Tibial nerve (tissue), 4 donors: ENCODE data around the gene CMIP. TPM values are rescaled to one million over a fixed set of nuclear protein-coding genes. Genes with fewer than 3 reads are reported as not detected.
A peak's percentile ranks its signal among the peaks of the same experiment; 100 is the strongest.

Source experiments
- DNase-seq, 2 donors: peaks; one replicate each; pipeline ENCODE4 v3.0.0-alpha.2; 2019; ENCODE audit warnings: low spot score in 2 of 2
- H3K27ac ChIP-seq, 4 donors: fragments of 200-600 bp; sonication (generic) in 3 of 4; one replicate each; pipeline ENCODE4 v1.5.1; 2017 to 2019; ENCODE audit warnings: mild to moderate bottlenecking in 1 of 4
- H3K27me3 ChIP-seq, 2 donors: fragments of 200-600 bp; sonication (generic) in 1 of 2; one replicate each; pipeline versions ENCODE4 v1.5.1 to v1.6.0; 2017 to 2019
- H3K36me3 ChIP-seq, 3 donors: fragments of 200-600 bp; sonication (generic); one replicate each; pipeline ENCODE4 v1.5.1; 2018 to 2019
- H3K4me1 ChIP-seq, 4 donors: fragments of 200-600 bp; sonication (generic) in 3 of 4; one replicate each; pipeline ENCODE4 v1.5.1; 2017 to 2019
- H3K4me3 ChIP-seq, 4 donors: fragments of 200-600 bp; sonication (generic) in 3 of 4; one replicate each; pipeline ENCODE4 v1.5.1; 2017 to 2019; ENCODE audit warnings: mild to moderate bottlenecking in 1 of 4, moderate library complexity in 1 of 4
- H3K9me3 ChIP-seq, 4 donors: fragments of 200-600 bp; sonication (generic) in 3 of 4; one replicate each; pipeline ENCODE4 v1.5.1; 2017 to 2019
- EP300 ChIP-seq, 2 donors: sonication (generic); formaldehyde crosslinking; IDR thresholded peaks; one replicate each; pipeline ENCODE4 v1.6.1; 2017; ENCODE audit warnings: antibody characterized with exemption in 2 of 2, mild to moderate bottlenecking in 1 of 2
- POLR2A ChIP-seq, 2 donors: fragments of 450-650 bp; IDR thresholded peaks; one replicate each; pipeline ENCODE4 v1.6.1; 2017; ENCODE audit warnings: antibody characterized with exemption in 2 of 2, mild to moderate bottlenecking in 2 of 2, moderate library complexity in 2 of 2
- WGBS, 2 donors: methylation state at CpG; one replicate each; pipeline ENCODE4 v1.1.5; 2018; 5-methylcytosine and 5-hydroxymethylcytosine counted together
- total RNA-seq, 4 donors: library from RNA; depleted of rRNA; stranded (reverse); fragments of >200 nt; gene quantifications; one replicate each; pipeline ENCODE4 v1.1.0, GENCODE V29; 2016
- TF ChIP-seq, protein P1 (sequence below), 5 experiments: fragments of 200-600 bp in 3 of 5; fragments of 450-650 bp in 2 of 5; sonication (generic) in 3 of 5; IDR thresholded peaks; one replicate each; pipeline ENCODE4 v1.5.1; 2016 to 2019; ENCODE audit warnings: antibody characterized with exemption in 5 of 5, mild to moderate bottlenecking in 3 of 5, moderate library complexity in 2 of 5

Gene CMIP
- total RNA-seq, 4 donors from 2014 or later, result 28.2 to 48.8 (median 31.8) TPM

DNA sequence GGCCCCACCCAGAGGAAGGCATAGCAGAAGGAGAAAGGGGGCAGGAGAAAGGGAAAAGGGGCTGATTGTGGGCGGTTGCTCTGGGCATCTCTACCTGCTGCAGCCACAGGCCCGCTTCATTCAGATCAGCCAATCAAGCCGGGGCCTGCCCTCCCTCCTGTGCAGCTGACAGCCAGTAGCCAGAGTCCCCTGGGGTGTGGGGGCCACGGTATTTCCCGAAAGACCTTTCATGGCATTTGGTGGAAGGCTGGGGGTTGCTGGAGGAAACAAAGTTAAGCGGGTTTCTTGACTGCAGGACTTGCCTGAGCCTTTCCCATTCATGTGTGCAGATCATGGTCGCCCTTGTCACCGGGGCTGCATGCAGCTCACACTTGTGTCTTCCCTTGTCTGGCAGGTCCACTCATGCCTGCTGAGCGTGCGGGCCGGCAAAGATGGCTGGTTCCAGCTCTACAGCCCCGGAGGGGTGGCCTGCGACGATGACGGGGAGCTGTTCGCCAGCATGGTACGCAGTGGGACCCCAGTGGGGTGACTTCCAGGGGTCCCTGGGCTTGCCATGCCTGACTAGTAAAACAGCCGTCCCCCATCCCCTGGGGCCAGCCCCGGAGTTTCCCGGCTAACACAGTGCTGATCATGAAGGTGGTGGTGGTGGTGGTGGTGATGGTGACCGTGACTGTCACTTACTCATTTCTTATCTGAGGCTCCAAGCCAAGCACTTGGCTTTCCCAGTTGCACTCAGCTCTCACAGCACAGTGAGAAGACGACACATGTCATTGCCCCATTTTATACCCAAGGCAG is 251.8 kb downstream of the CMIP start:
- H3K4me1 ChIP-seq, result peaks cover 0 to 59% (median 22%) of the 10 kb centered on the region in 4 donors
- DNase-seq, result no peak
- 86 to 93% methylated on average over 13 to 15 of the region's 22 CpGs for WGBS, 2 donors
- no peaks in the 10 kb centered on the region for H3K27me3 ChIP-seq
- H3K36me3 ChIP-seq, result peaks cover 0 to 80% (median 2%) of the 10 kb centered on the region in 3 donors
- H3K9me3 ChIP-seq, result no peaks in the 10 kb centered on the region
- TF ChIP-seq, protein P1, sequence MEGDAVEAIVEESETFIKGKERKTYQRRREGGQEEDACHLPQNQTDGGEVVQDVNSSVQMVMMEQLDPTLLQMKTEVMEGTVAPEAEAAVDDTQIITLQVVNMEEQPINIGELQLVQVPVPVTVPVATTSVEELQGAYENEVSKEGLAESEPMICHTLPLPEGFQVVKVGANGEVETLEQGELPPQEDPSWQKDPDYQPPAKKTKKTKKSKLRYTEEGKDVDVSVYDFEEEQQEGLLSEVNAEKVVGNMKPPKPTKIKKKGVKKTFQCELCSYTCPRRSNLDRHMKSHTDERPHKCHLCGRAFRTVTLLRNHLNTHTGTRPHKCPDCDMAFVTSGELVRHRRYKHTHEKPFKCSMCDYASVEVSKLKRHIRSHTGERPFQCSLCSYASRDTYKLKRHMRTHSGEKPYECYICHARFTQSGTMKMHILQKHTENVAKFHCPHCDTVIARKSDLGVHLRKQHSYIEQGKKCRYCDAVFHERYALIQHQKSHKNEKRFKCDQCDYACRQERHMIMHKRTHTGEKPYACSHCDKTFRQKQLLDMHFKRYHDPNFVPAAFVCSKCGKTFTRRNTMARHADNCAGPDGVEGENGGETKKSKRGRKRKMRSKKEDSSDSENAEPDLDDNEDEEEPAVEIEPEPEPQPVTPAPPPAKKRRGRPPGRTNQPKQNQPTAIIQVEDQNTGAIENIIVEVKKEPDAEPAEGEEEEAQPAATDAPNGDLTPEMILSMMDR (IDR thresholded peaks at IDR 0.05), result no peak
- no peak for TF ChIP-seq EP300 (IDR thresholded peaks at IDR 0.05)
- no peak for TF ChIP-seq POLR2A (IDR thresholded peaks at IDR 0.05)
- H3K4me3 ChIP-seq, result no peak overlapping the region
- H3K27ac ChIP-seq, result peak overlapping the region in 1 of 4 donors; percentile 75

DNA sequence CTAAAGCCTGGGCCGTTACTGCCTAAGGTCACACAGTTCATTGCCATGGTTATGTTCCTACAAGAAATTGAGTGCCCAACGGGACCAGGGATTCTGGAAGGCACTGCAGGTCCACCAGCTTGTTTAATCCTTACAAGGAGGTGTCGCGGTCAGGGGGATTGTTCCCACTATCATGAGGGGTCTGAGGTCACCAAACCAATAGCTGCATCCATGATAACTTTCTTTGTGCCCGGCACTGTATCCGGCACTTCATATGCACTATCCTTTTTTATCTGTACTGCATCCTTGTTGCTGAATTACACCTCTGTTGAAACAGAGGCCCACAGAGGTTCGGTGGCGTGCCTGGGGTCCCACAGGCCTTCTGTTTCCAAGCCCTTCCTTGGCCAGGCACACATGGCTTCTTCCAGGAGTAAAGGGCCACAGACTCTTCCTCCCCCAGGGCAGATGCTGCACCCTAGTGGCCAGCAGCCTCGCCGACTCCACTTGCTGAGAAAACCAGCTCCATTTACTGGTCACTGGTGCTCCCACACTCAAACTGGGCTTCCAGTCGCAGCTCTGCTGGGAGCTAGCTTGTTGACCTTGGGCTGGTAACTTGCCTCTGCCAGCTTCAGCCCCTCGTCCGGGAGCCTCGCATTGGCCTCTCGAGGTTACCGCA is 252.5 kb downstream of the CMIP start:
- WGBS, 2 donors, result 73 to 81% methylated on average over 16 of the region's 16 CpGs
- H3K4me3 ChIP-seq, result no peak overlapping the region
- TF ChIP-seq, protein P1 (IDR thresholded peaks at IDR 0.05), result peak; percentile 42 to 77 (median 46)
- TF ChIP-seq POLR2A (IDR thresholded peaks at IDR 0.05), result no peak
- no peak for TF ChIP-seq EP300 (IDR thresholded peaks at IDR 0.05)
- H3K27me3 ChIP-seq, result no peaks in the 10 kb centered on the region
- peaks cover 0 to 80% (median 4%) of the 10 kb centered on the region in 3 donors for H3K36me3 ChIP-seq
- no peak for DNase-seq
- peak overlapping the region in 1 of 4 donors; percentile 31 for H3K27ac ChIP-seq
- H3K4me1 ChIP-seq, result peaks cover 0 to 52% (median 22%) of the 10 kb centered on the region in 4 donors
- H3K9me3 ChIP-seq, result no peaks in the 10 kb centered on the region

DNA sequence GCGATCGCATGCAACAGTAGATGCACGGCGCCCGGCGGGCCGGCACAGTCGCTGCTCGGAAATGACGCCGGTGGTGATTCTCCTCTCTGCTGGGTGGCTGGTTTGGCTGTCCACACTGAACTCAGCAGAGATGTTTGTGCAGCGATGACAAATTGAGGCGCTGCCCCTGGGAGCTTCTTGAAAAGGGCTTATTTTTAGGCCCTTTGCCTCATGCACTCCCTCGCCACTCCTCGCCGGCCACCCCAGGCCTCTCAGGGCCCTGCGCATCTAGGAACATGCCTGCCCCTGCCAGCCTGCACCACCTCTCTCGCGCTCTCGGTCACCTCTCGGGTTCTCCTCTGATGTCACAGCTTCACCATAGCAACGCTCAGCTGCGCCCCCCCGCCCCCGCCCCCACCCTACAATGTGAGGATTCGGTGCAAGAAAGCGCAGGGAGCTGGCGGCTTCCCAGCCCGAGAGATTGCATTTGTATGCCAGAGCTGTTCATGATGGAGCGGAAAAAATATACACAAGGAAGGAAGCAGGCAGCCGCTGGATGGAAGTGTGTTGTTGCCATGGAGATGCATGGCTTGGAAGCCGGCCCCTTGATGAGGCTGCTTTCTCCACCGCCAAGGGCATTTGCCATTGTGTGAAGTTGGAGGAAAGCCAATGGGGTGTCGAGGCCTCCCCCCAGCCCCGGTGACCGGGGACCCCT is 253.2 kb downstream of the CMIP start:
- H3K36me3 ChIP-seq, result peaks cover 0 to 80% (median 4%) of the 10 kb centered on the region in 3 donors
- 63 to 74% methylated on average over 32 to 36 of the region's 36 CpGs for WGBS, 2 donors

DNA sequence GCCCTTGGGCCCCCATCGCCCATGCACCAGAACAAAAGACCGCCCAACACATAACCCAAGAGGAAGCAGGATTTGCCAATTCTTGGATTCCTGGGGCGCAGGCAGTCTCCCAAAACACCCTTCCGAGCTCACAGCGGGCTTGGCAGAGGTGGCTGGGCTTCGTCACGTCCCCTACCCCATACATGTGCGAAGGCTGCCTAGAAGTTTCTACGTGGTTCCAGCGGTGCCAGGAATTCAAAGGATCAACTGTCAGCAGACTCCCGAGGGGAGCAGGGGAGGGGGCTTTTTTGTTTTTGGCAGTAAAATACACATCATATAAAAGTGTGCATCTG is 253.7 kb downstream of the CMIP start:
- peaks cover 0 to 82% (median 4%) of the 10 kb centered on the region in 3 donors for H3K36me3 ChIP-seq
- peaks cover 0 to 43% (median 20%) of the 10 kb centered on the region in 4 donors for H3K4me1 ChIP-seq
- H3K27me3 ChIP-seq, result no peaks in the 10 kb centered on the region
- DNase-seq, result no peak
- TF ChIP-seq, protein P1 (IDR thresholded peaks at IDR 0.05), result no peak
- TF ChIP-seq EP300 (IDR thresholded peaks at IDR 0.05), result peak in 1 of 2 donors; percentile 34
- no peaks in the 10 kb centered on the region for H3K9me3 ChIP-seq
- no peak overlapping the region for H3K4me3 ChIP-seq
- peak overlapping the region in 1 of 4 donors; percentile 39 for H3K27ac ChIP-seq
- WGBS, 2 donors, result 56 to 63% methylated on average over 11 of the region's 11 CpGs

More for the DNA sequence above, 253.2 kb downstream of the CMIP start:
- Histone ChIP-seq H3K9me3 (no peaks in the 10 kb centered on the region), H3K4me3 (no peak overlapping the region), H3K27me3 (no peaks in the 10 kb centered on the region), H3K4me1 (peaks cover 0 to 46% (median 22%) of the 10 kb centered on the region in 4 donors), H3K27ac (peak overlapping the region in 1 of 4 donors; percentile 39)
- no peak for DNase-seq
- no peak for TF ChIP-seq EP300 (IDR thresholded peaks at IDR 0.05)
- no peak for TF ChIP-seq POLR2A (IDR thresholded peaks at IDR 0.05)
- TF ChIP-seq, protein P1 (IDR thresholded peaks at IDR 0.05), result no peak
